ENCODE data around the gene POLD1. TPM values are rescaled to one million over a fixed set of nuclear protein-coding genes. Genes with fewer than 3 reads are reported as not detected.
"Not testable (repeated sequence)": the region's sequence is repeated elsewhere in the genome, so short reads cannot be mapped to it uniquely, and the experiment has no call there.

POLD1 gene
- total RNA-seq: 21.3 TPM

- intact Hi-C loops (cut with DNase I): no loop called here
- ATAC-seq (peak; percentile 96), DNase-seq (ENCODE audit: low spot score) (peak; percentile 98)
Measured at GRCh38 chr19:50383852-50384684, at the start of gene POLD1. TSS of gene POLD1 (plus strand) at chr19:50384347. CDS start at chr19:50398852, 14,505 bp downstream.

DNA sequence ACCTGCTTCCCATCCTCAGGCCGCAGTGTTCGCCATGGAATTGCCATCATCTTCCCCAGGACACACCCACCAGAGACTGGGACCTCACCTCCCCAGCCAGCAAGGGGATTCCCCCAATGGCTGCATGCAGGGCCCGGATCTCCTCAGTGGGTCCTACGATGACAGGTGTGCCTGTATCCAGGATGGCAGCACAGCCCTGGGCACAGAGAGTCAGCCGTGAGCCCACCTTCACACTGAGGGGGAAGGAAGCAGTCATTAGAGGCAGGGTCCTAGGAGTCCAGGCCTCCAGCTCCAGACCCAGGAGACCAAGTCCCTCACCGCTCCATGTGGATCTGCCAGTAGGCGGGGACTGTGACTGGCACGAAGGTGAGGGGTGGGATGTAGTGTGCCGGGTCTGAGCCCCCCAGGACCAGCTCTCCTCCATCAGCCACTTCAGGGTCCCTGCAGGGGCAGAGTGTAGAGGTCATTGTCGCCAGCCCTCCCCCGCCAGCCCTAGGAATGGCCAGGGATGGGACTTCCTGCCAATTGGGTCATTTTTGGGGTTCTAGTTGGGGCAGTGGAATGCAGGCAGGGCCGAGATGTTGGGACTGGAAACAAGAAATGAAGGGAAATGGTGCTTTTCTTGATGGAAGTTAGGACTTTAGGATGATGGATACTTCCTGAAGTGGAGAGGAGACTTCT lies 49.3 kb upstream of the POLD1 start:
- DNase-seq (ENCODE audit: low spot score): no peak
- ATAC-seq: no peak
- intact Hi-C loops (cut with DNase I): no loop called here

DNA sequence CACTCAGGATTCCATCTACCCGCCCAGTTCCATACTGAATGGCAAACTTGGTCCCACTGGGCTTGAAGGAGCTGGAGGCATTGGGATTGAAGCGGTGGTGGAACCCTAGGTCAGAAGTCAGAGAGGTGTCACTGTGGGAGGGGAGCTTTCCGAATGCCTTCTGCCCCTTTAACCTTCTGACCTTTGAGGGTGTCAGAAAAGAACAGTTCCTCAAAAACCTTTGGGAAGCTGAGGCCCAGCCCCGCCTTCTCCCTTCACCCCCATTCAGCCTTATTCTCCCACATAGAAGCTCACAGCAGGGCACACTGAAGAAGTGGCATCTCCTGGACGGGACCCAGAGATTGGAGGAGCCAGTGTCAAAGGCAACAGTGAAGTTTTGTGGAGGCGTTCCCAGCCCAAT lies 47.1 kb upstream of the POLD1 start:
- DNase-seq (ENCODE audit: low spot score); intact Hi-C loops (cut with DNase I); ATAC-seq: not testable (repeated sequence)

DNA sequence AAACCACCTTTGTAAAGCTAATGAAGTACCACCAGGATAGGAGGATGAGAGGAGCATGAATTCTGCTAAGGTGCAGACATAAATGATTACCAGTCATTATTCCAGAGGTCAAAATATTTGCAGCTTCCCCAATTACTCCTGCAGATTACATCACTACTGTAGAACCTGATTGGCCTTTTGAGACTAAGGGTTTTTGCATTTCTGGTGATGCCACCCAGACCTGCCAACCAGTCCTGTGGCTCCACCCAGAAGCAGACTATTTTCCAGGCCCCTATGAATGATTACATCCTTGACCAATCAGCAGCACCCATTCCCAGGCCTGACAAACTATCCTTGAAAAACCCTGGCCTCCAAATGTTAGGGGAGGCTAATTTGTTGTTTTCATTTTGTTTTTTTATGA lies 43.8 kb upstream of the POLD1 start:
- intact Hi-C loops (cut with DNase I): no loop called here
- ATAC-seq: no peak

DNA sequence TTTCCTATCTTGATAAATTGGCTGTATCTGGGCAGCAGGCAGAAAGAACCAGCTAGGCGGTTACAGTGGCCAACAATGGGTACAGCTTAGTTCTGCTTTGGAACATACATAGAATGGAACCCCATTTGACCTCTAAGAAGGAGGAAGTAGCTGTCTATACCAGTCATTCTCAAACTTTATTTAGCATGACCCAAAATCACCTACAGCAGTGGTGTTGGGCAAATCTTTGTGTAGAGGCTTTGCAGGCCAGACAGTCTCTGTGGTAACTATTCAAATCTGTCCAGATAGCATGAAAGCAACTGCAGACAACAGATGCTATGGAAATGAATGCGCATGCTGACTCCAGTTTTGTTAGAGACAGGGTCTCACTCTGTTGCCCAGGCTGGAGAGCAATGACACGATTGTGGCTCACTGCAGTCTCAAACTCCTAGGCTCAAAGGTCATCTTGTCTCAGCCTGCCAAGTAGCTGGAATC lies 43.0 kb upstream of the POLD1 start:
- intact Hi-C loops (cut with DNase I): no loop called here
- peak; percentile 60 for ATAC-seq
- no peak for DNase-seq (ENCODE audit: low spot score)

More for the DNA sequence above, 43.8 kb upstream of the POLD1 start:
- DNase-seq (ENCODE audit: low spot score): no peak

DNA sequence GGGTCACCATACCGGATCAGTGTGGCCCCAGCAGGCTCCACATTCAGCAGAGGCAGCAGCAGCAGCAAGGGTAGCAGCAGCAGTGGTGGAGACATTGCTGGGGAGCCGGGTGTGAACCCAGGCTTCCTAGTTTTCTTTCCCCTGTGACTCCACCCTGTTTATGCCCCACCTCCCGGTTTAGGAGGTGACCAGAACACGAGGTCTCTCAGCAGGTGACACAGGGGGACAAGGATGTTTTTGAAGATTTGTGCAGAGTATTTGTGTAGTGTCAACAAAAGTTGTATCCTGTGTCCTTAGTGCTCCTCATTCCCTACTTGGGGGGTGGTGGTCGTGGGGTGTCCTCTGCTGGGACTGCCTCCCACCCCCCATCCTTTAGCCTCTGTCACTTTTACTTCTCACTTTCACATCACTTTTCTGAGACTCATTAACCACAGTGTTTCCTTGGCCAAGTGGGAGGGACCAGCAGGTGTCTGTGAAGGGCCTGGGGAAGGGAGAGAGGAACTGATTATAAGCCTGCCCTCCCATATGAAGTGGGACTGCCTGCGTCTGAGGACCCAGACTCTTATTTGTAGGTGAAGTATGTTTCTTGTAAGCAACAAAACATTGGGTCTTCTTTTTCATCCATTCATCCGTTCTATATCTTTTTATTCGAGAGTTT lies 39.4 kb upstream of the POLD1 start:
- peak; percentile 24 for ATAC-seq
- no peak for DNase-seq (ENCODE audit: low spot score)
- intact Hi-C loops (cut with DNase I): no loop called here

DNA sequence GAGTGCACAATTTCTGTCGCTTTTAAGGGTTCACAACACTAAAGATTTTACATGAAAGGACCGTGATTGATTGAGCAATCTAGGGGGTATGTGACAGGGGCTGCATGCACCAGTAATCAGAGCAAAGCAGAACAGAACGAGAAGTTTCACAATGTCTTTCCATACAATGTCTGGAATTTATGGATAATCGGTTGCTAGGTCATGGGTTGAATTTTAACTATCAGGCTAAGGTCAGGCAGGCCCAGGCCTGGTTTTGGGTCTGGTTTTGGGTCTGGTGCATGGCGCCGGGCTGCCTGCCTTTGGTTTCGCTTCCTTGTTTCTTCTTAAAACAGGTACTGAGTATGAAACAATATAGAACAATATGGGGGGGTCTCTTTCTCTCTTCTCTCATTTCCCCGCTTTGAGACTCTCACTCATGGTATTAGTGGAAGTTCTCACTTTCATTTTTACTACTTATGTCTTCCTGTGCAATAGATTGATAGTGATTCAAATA lies 37.0 kb upstream of the POLD1 start:
- DNase-seq (ENCODE audit: low spot score); ATAC-seq; intact Hi-C loops (cut with DNase I): not testable (repeated sequence)

GRCh38 chr19:50349277-50350057 lies 34.7 kb upstream of the POLD1 start:
- intact Hi-C loops (cut with DNase I): loop anchor here (1.0 kb wide), 1 partner anchor 20 kb away; the partner anchor contains the start of gene KCNC3
- ATAC-seq (no peak), DNase-seq (ENCODE audit: low spot score) (no peak)

GRCh38 chr19:50352242-50352641 lies 31.9 kb upstream of the POLD1 start:
- ATAC-seq (no peak), DNase-seq (ENCODE audit: low spot score) (no peak)
- intact Hi-C loops (cut with DNase I): no loop called here

DNA sequence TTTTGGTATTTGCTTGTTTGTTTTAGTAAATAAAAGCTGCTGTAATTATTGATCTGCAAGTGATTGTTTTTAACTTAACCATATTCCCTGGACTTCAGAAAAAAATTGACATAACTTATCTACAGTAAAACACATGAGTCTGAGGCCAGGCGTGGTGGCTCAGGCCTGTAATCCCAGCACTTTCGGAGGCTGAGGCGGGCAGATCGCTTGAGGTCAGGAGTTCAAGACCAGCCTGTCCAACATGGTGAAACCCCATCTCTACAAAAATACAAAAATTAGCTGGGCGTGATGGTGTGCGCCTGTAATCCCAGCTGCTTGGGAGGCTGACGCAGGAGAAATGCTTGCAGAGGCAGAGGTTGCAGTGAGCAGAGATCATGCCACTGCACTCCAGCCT lies 30.7 kb upstream of the POLD1 start:
- intact Hi-C loops (cut with DNase I); ATAC-seq; DNase-seq (ENCODE audit: low spot score): not testable (repeated sequence)

GRCh38 chr19:50356691-50357177 lies 27.4 kb upstream of the POLD1 start:
- ATAC-seq: no peak
- no peak for DNase-seq (ENCODE audit: low spot score)
- intact Hi-C loops (cut with DNase I): loop anchor here (5.0 kb wide), 1 partner anchor 431 kb away; no protein-coding TSS in a partner anchor

- intact Hi-C loops (cut with DNase I): loop anchor here (5.0 kb wide), 1 partner anchor 430 kb away; no protein-coding TSS in a partner anchor
- peak; percentile 86 for DNase-seq (ENCODE audit: low spot score)
- peak; percentile 87 for ATAC-seq
Measured at GRCh38 chr19:50357178-50358100, 26.7 kb upstream of the POLD1 start.

GRCh38 chr19:50358483-50359327 lies 25.4 kb upstream of the POLD1 start:
- DNase-seq (ENCODE audit: low spot score) (peak; percentile 85), ATAC-seq (peak; percentile 87)
- intact Hi-C loops (cut with DNase I): loop anchor here (5.0 kb wide), 1 partner anchor 429 kb away; no protein-coding TSS in a partner anchor

DNA sequence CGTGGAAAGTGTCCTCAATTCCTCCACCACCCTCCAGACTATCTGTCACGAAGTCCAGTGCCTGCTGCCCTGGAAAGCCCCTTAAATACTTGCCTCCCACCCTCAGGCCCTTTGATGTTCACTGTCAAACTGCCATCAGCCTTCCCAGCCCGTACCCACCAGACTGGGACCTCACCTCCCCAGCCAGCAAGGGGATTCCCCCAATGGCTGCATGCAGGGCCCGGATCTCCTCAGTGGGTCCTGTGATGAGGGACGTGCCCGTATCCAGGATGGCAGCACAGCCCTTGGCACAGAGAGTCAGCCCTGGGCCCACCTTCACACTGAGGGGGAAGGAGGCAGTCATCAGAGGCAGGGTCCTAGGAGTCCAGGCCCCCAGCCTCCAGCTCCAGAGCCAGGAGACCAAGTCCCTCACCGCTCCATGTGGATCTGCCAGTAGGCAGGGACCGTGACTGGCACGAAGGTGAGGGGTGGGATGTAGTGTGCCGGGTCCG lies 24.8 kb upstream of the POLD1 start:
- intact Hi-C loops (cut with DNase I): loop anchor here (5.0 kb wide), 1 partner anchor 428 kb away; no protein-coding TSS in a partner anchor
- ATAC-seq (no peak), DNase-seq (ENCODE audit: low spot score) (no peak)

DNA sequence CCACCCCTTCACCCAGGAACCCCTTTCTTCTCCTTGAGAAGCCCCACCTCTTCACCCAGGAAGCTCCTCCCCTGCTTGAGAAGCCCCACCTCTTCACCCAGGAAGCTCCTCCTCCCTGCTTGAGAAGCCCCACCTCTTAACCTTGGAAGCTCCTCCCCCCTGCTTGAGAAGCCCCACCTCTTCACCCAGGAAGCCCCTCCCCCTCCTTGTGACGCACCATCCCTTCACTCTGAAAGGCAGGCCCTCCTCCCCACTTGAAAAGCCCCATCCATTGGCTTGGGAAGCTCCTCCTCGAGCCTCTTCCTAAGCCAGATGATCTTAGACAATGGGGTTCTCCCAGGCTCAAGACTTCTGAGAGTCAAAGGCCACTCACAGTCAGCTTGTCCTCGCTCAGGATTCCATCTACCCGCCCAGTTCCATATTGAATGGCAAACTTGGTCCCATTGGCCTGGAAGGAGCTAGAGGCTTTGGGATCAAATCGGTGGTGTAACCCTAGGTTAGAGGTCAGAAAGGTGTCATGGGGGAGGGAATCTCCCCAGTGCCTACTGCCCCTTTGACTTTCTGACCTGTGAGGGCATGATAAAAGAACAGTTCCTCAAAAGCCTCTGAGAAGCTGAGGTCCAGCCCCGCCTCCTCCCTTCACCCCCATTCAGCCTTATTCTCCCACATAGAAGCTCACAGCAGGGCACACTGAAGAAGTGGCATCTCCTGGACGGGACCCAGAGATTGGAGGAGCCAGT lies 22.7 kb upstream of the POLD1 start:
- intact Hi-C loops (cut with DNase I): no loop called here
- DNase-seq (ENCODE audit: low spot score): no peak
- ATAC-seq: no peak

DNA sequence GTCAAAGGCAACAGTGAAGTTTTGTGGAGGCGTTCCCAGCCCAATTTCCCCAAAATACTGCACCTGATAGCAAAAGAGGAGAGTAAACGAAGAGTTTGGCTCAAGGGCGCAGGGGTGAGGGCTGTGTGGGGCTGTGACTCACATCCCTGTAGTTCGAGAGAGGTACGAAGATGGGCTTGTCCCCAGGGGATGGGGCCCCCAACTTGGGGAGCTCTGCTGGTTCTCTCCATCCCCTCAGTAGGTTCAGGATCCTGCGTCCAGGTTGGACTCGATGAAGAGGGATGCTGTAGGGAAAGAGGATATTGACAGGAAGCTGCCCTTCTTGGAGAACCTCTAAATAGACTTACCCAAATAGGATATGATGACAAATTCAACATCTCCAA lies 22.1 kb upstream of the POLD1 start:
- intact Hi-C loops (cut with DNase I): no loop called here

More for the DNA sequence above, 22.1 kb upstream of the POLD1 start:
- DNase-seq (ENCODE audit: low spot score) (no peak), ATAC-seq (no peak)
